Fibroblast of lung (primary cell): ENCODE data around the gene HUNK. TPM values are rescaled to one million over a fixed set of nuclear protein-coding genes. Genes with fewer than 3 reads are reported as not detected.

Source experiments
- DNase-seq, 2 donors: peaks; one replicate each; pipeline versions ENCODE4 v3.0.0 to v3.0.0-alpha.2; 2010; ENCODE audit warnings: low read depth in 2 of 2
- H2AFZ ChIP-seq: 2 replicates; pipeline ENCODE4 v1.5.1; 2012; ENCODE audit warnings: low read length, control low read depth, inconsistent platforms
- H3K27ac ChIP-seq: 2 replicates; pipeline ENCODE4 v1.5.1; 2011; ENCODE audit warnings: low read length, control low read depth; ENCODE audit not compliant: insufficient read depth
- H3K27me3 ChIP-seq: 2 replicates; pipeline ENCODE4 v1.5.1; 2011; ENCODE audit warnings: mild to moderate bottlenecking, low read length; ENCODE audit not compliant: control insufficient read depth, insufficient read depth
- H3K36me3 ChIP-seq: 2 replicates; pipeline ENCODE4 v1.5.1; 2011; ENCODE audit warnings: low read length; ENCODE audit not compliant: control insufficient read depth, insufficient read depth
- H3K4me1 ChIP-seq: 2 replicates; pipeline ENCODE4 v1.5.1; 2011; ENCODE audit warnings: low read length; ENCODE audit not compliant: control insufficient read depth, insufficient read depth; ENCODE audit errors: extremely low read depth
- H3K4me2 ChIP-seq: 2 replicates; pipeline ENCODE4 v1.5.1; 2011; ENCODE audit warnings: low read length, control low read depth; ENCODE audit not compliant: insufficient read depth; ENCODE audit errors: extremely low read depth
- H3K4me3 ChIP-seq, 4 experiments: fragments of 200-600 bp in 1 of 4; sonication (generic) in 1 of 4; replicated peaks in 1 of 4; 2 replicates each; pipeline ENCODE4 v1.5.1; 2011 to 2016; ENCODE audit warnings: low read length in 4 of 4, low read depth in 3 of 4, mild to moderate bottlenecking in 3 of 4, control low read depth in 2 of 4, inconsistent platforms in 1 of 4, mixed read lengths in 1 of 4; ENCODE audit not compliant: insufficient read depth in 1 of 4; ENCODE audit errors: control extremely low read depth in 1 of 4
- H3K79me2 ChIP-seq: 2 replicates; pipeline ENCODE4 v1.5.1; 2012; ENCODE audit warnings: mild to moderate bottlenecking, low read length, inconsistent platforms; ENCODE audit not compliant: control insufficient read depth, insufficient read depth
- H3K9ac ChIP-seq: 2 replicates; pipeline ENCODE4 v1.5.1; 2011; ENCODE audit warnings: mild to moderate bottlenecking, low read length, control low read depth; ENCODE audit not compliant: insufficient read depth
- H3K9me3 ChIP-seq: 2 replicates; pipeline ENCODE4 v1.5.1; 2012; ENCODE audit warnings: low read depth, low read length; ENCODE audit not compliant: control insufficient read depth, insufficient read depth
- H4K20me1 ChIP-seq: 2 replicates; pipeline ENCODE4 v1.5.1; 2011; ENCODE audit warnings: low read length; ENCODE audit not compliant: control insufficient read depth, insufficient read depth; ENCODE audit errors: extremely low read depth
- EZH2 ChIP-seq: IDR thresholded peaks from 2 replicates; pipeline ENCODE4 v1.5.1; 2012; ENCODE audit warnings: low read length, control low read depth, mild to moderate bottlenecking; ENCODE audit errors: missing control alignments
- polyA plus RNA-seq, 2 donors: library from polyadenylated mRNA; depleted of rRNA in 1 of 2; stranded (reverse) in 1 of 2; unstranded in 1 of 2; fragments of >200 nt; gene quantifications; 2 replicates each; pipeline ENCODE4 v1.2.1, GENCODE V29; 2011 to 2012; ENCODE audit warnings: missing spikeins in 1 of 2
- total RNA-seq: library from RNA; depleted of rRNA; stranded (reverse); fragments of >200 nt; gene quantifications from 2 replicates; pipeline ENCODE4 v1.2.1, GENCODE V29; 2014
- TF ChIP-seq, protein P1 (sequence below), 2 donors: IDR thresholded peaks in 1 of 2; conservative IDR thresholded peaks in 1 of 2; 1 replicate in 1 of 2; 2 replicates in 1 of 2; pipeline ENCODE4 v1.5.1; 2011 to 2012; ENCODE audit warnings: low read length in 2 of 2, control low read depth in 1 of 2, inconsistent platforms in 1 of 2, low read depth in 1 of 2, mild to moderate bottlenecking in 1 of 2

HUNK gene
- total and polyA plus RNA-seq, 2 donors (not counting 1 experiment from before 2014, with no cell fraction given): 0.09 to 0.33 TPM

DNA sequence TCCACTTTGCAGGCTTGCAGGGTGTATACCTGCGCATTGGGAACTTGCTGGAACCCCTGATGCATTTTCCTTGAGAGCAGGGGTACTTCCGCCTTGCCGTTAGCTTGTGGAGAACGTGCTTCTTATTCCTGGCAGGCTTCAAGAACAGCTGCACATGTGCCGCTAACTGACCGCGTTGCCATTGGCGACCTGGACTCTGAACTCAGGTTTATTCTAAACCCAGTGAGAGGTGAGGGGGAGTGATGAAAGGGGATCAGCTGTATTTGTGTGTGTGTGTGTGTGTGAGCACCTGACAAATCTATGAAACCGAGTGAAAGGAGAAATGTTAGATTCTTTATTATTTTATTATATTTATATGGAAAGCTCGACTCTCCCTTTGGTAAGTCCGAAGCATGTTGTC is 128.6 kb downstream of the HUNK start:
- H3K9me3 ChIP-seq: no peaks in the 10 kb centered on the region
- H4K20me1 ChIP-seq: no peaks in the 10 kb centered on the region
- H3K36me3 ChIP-seq: no peaks in the 10 kb centered on the region
- H3K4me2 ChIP-seq: no peak overlapping the region
- H2AFZ ChIP-seq: no peak overlapping the region
- no peak overlapping the region for H3K4me3 ChIP-seq
- no peaks in the 10 kb centered on the region for H3K79me2 ChIP-seq
- no peaks in the 10 kb centered on the region for H3K27me3 ChIP-seq
- H3K9ac ChIP-seq: no peak overlapping the region
- H3K4me1 ChIP-seq: no peaks in the 10 kb centered on the region
- no peak for TF ChIP-seq EZH2
- TF ChIP-seq, protein P1, sequence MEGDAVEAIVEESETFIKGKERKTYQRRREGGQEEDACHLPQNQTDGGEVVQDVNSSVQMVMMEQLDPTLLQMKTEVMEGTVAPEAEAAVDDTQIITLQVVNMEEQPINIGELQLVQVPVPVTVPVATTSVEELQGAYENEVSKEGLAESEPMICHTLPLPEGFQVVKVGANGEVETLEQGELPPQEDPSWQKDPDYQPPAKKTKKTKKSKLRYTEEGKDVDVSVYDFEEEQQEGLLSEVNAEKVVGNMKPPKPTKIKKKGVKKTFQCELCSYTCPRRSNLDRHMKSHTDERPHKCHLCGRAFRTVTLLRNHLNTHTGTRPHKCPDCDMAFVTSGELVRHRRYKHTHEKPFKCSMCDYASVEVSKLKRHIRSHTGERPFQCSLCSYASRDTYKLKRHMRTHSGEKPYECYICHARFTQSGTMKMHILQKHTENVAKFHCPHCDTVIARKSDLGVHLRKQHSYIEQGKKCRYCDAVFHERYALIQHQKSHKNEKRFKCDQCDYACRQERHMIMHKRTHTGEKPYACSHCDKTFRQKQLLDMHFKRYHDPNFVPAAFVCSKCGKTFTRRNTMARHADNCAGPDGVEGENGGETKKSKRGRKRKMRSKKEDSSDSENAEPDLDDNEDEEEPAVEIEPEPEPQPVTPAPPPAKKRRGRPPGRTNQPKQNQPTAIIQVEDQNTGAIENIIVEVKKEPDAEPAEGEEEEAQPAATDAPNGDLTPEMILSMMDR (conservative IDR thresholded peaks at IDR 0.05 in 1 of 2, IDR thresholded peaks at IDR 0.05 in 1 of 2; ENCODE audit: low read depth in 1 of 2, low read length in 2 of 2): no peak
- H3K27ac ChIP-seq: no peak overlapping the region
- DNase-seq: no peak

DNA sequence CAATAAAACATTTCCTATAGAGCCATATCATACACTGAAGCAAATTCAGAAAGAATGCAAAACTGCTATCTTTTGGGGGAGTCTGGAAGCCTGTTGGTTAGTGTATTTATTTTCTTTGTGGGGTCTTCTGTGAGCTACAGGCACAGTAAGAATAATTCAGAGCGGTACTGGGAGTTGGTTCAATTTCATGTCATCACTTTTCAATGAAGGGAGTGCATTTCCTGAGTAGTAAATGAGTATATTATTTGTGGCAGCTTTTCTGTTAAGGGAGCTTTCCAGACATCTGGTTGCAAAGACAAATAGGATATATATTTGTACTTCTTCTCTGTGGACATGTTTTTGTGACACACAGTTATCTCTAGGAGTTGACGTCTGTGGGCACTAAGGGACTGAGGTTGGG is 130.6 kb downstream of the HUNK start:
- no peak for DNase-seq
- Histone ChIP-seq H3K36me3 (no peaks in the 10 kb centered on the region), H4K20me1 (no peaks in the 10 kb centered on the region), H3K4me3 (no peak overlapping the region), H3K4me1 (no peaks in the 10 kb centered on the region), H2AFZ (no peak overlapping the region), H3K79me2 (no peaks in the 10 kb centered on the region), H3K4me2 (no peak overlapping the region), H3K27ac (no peak overlapping the region), H3K9me3 (no peaks in the 10 kb centered on the region), H3K9ac (no peak overlapping the region), H3K27me3 (no peaks in the 10 kb centered on the region)
- TF ChIP-seq, protein P1 (conservative IDR thresholded peaks at IDR 0.05 in 1 of 2, IDR thresholded peaks at IDR 0.05 in 1 of 2; ENCODE audit: low read depth in 1 of 2, low read length in 2 of 2): no peak
- no peak for TF ChIP-seq EZH2

DNA sequence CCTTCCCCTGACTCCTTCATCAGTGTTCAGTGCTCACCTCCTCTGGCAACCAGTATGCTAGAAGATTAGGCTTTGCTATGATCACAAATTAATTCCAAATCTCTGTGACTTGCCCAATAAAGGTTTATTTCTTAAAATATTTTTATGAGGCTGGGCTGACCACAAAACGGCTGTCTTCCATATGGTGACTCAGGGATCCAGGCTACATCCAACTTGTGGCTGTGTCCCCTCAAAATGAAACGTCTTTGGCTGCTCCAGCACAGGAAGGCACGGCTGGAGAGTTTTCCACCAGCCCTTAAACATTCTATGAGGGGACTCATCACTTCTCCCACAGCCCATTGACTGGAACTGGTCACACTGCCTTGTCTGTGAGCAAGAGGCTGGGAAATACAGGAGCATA is 131.5 kb downstream of the HUNK start:
- Histone ChIP-seq H3K4me3 (no peak overlapping the region), H3K9me3 (no peaks in the 10 kb centered on the region), H4K20me1 (no peaks in the 10 kb centered on the region), H2AFZ (no peak overlapping the region), H3K79me2 (no peaks in the 10 kb centered on the region), H3K4me2 (no peak overlapping the region), H3K36me3 (no peaks in the 10 kb centered on the region), H3K4me1 (no peaks in the 10 kb centered on the region), H3K27ac (no peak overlapping the region), H3K9ac (no peak overlapping the region), H3K27me3 (no peaks in the 10 kb centered on the region)
- no peak for DNase-seq
- TF ChIP-seq, protein P1 (conservative IDR thresholded peaks at IDR 0.05 in 1 of 2, IDR thresholded peaks at IDR 0.05 in 1 of 2; ENCODE audit: low read depth in 1 of 2, low read length in 2 of 2): no peak
- TF ChIP-seq EZH2: no peak
